GM21717 (cell line): ENCODE data around the gene BAIAP2L1.

Experiments used
- ATAC-seq: cut with Tn5 transposase; IDR thresholded peaks from one replicate; pipeline ENCODE4 v1.9.1; 2021; ENCODE audit warnings: mild to moderate bottlenecking, moderate library complexity; ENCODE audit not compliant: unreplicated experiment

BAIAP2L1 gene

GRCh38 chr7:98296833-98297232 is 104.1 kb downstream of the BAIAP2L1 start:
- no peak for ATAC-seq

GRCh38 chr7:98295467-98296192 is 105.3 kb downstream of the BAIAP2L1 start:
- ATAC-seq = no peak

GRCh38 chr7:98294798-98295382 is 106.0 kb downstream of the BAIAP2L1 start:
- no peak for ATAC-seq

GRCh38 chr7:98294326-98294725 is 106.6 kb downstream of the BAIAP2L1 start:
- ATAC-seq = no peak

- no peak for ATAC-seq
Observed at GRCh38 chr7:98293746-98294145, 107.1 kb downstream of the BAIAP2L1 start.

GRCh38 chr7:98293265-98293664 is 107.6 kb downstream of the BAIAP2L1 start:
- ATAC-seq = no peak

GRCh38 chr7:98291717-98292116 is 109.2 kb downstream of the BAIAP2L1 start:
- ATAC-seq = no peak

GRCh38 chr7:98289333-98289875 is 111.5 kb downstream of the BAIAP2L1 start:
- no peak for ATAC-seq

GRCh38 chr7:98288064-98288823 is 112.6 kb downstream of the BAIAP2L1 start:
- no peak for ATAC-seq

GRCh38 chr7:98287486-98287959 is 113.4 kb downstream of the BAIAP2L1 start:
- no peak for ATAC-seq

GRCh38 chr7:98286701-98287485 is 114.0 kb downstream of the BAIAP2L1 start:
- no peak for ATAC-seq

- no peak for ATAC-seq
Observed at GRCh38 chr7:98286093-98286539, 114.8 kb downstream of the BAIAP2L1 start.

- no peak for ATAC-seq
Observed at GRCh38 chr7:98285157-98286092, 115.5 kb downstream of the BAIAP2L1 start.

GRCh38 chr7:98284335-98285036 is 116.4 kb downstream of the BAIAP2L1 start:
- ATAC-seq = no peak

- no peak for ATAC-seq
Observed at GRCh38 chr7:98283887-98284222, 117.0 kb downstream of the BAIAP2L1 start.

- no peak for ATAC-seq
Observed at GRCh38 chr7:98283127-98283886, 117.6 kb downstream of the BAIAP2L1 start.

- no peak for ATAC-seq
Observed at GRCh38 chr7:98282703-98283102, 118.2 kb downstream of the BAIAP2L1 start.
